Activated naive CD8-positive, alpha-beta T cell treated with anti-CD3 and anti-CD28 coated beads, Interleukin-2, amount 10 ng/mL, durations not matched to agents 7 days and 5 days (primary cell): ENCODE results near the gene SHISA9. TPM values are rescaled to one million over a fixed set of nuclear protein-coding genes. Genes with fewer than 3 reads are reported as not detected.

Experiments
- ATAC-seq: fragments of 150-1000 bp; cut with Tn5 transposase; one replicate; pipeline ENCODE4 v1.10.0; 2021; ENCODE audit warnings: low read depth, moderate library complexity
- POLR2A ChIA-PET: fragments of 350-600 bp; sonication (Branson Sonifier 250); formaldehyde crosslinking; loops from one replicate; lab custom pipeline; 2021; ENCODE audit warnings: antibody characterized with exemption; lab: Charles Lee
- DNase-seq: peaks from one replicate; pipeline ENCODE4 v3.0.0; 2021
- H3K27ac Mint-ChIP-seq: one replicate; pipeline ENCODE4 v1.8.0; 2022; ENCODE audit warnings: mild to moderate bottlenecking, mixed read lengths
- H3K27me3 Mint-ChIP-seq: one replicate; pipeline ENCODE4 v1.8.0; 2022; ENCODE audit warnings: mild to moderate bottlenecking, moderate library complexity, mixed read lengths
- H3K36me3 Mint-ChIP-seq: one replicate; pipeline ENCODE4 v1.8.0; 2021; ENCODE audit warnings: mild to moderate bottlenecking, mixed read lengths
- H3K4me1 Mint-ChIP-seq: one replicate; pipeline ENCODE4 v1.8.0; 2021; ENCODE audit warnings: mixed read lengths
- H3K4me3 Mint-ChIP-seq: one replicate; pipeline ENCODE4 v1.8.0; 2022; ENCODE audit warnings: mild to moderate bottlenecking, moderate library complexity, mixed read lengths
- H3K9me3 Mint-ChIP-seq: one replicate; pipeline ENCODE4 v1.8.0; 2021; ENCODE audit warnings: mixed read lengths
- total RNA-seq, 2 experiments: library from RNA; stranded (reverse); gene quantifications; one replicate each; pipeline ENCODE4 v1.2.3, GENCODE V29; 2021

The SHISA9 gene
- total RNA-seq, 2 experiments from 2014 or later: not detected

DNA sequence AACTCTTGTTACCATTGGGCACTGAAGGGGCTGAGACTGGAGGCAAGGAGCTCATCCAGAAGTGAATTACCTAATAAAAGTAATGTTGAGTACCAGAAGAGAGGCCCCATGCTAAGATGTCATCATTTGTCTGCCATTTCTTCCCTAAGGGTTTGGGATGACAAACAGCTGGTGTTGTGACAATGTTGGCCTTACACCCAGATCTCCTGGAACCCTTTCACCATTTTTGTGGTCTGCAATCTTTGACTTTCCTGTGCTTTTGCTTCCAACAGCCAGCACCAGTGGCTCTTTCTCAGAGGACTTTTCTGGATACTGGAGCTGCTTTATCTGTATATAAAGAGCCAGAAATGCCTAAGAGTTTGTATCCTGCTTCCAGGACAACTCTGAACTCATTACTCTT, 84.1 kb downstream of the SHISA9 start:
- DNase-seq (no peak), ATAC-seq (no peak)
- no peaks in the 10 kb centered on the region for H3K4me1 Mint-ChIP-seq
- no peaks in the 10 kb centered on the region for H3K27me3 Mint-ChIP-seq
- POLR2A ChIA-PET: no interaction called here
- no peak overlapping the region for H3K27ac Mint-ChIP-seq
- H3K4me3 Mint-ChIP-seq: no peak overlapping the region
- no peaks in the 10 kb centered on the region for H3K36me3 Mint-ChIP-seq
- H3K9me3 Mint-ChIP-seq: no peaks in the 10 kb centered on the region

- H3K27me3 Mint-ChIP-seq: no peaks in the 10 kb centered on the region
- ATAC-seq (no peak), DNase-seq (no peak)
- H3K36me3 Mint-ChIP-seq: no peaks in the 10 kb centered on the region
- H3K4me1 Mint-ChIP-seq: no peaks in the 10 kb centered on the region
- no peaks in the 10 kb centered on the region for H3K9me3 Mint-ChIP-seq
- no peak overlapping the region for H3K27ac Mint-ChIP-seq
- POLR2A ChIA-PET: no interaction called here
- no peak overlapping the region for H3K4me3 Mint-ChIP-seq
Observed at GRCh38 chr16:12988071-12988470, 86.7 kb downstream of the SHISA9 start.

GRCh38 chr16:12992066-12992465, 90.7 kb downstream of the SHISA9 start:
- ATAC-seq: no peak
- peaks cover 1% of the 10 kb centered on the region for H3K9me3 Mint-ChIP-seq
- H3K4me3 Mint-ChIP-seq: no peak overlapping the region

DNA sequence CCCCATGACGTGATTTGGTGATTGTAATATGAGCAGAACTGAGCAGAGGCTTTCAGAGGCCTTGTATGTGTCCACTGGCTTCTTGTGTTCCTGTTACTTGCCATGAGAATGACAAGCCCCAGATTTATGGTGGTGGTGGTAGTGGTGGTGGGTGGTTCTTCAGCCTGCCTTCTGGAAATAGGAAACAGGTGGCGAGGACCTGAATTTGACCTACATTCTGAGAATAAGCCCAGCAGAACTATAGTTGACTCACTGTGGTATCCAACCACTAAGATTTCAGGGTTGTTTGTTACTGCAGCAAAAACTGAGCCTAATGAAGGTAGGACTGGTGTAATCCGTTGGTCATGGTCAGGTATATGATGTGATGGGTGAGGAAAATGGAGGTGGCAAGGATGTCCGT, 93.0 kb downstream of the SHISA9 start:
- Mint-ChIP-seq H3K27me3 (no peaks in the 10 kb centered on the region), H3K9me3 (peaks cover 3% of the 10 kb centered on the region), H3K36me3 (no peaks in the 10 kb centered on the region), H3K27ac (no peak overlapping the region), H3K4me1 (no peaks in the 10 kb centered on the region), H3K4me3 (no peak overlapping the region)
- DNase-seq: no peak
- POLR2A ChIA-PET: no interaction called here
- no peak for ATAC-seq

More at GRCh38 chr16:12992066-12992465, 90.7 kb downstream of the SHISA9 start:
- POLR2A ChIA-PET: no interaction called here
- DNase-seq: no peak
- H3K27ac Mint-ChIP-seq: no peak overlapping the region
- H3K4me1 Mint-ChIP-seq: no peaks in the 10 kb centered on the region
- no peaks in the 10 kb centered on the region for H3K36me3 Mint-ChIP-seq
- no peaks in the 10 kb centered on the region for H3K27me3 Mint-ChIP-seq

- DNase-seq (no peak), ATAC-seq (no peak)
- no peak overlapping the region for H3K4me3 Mint-ChIP-seq
- no peak overlapping the region for H3K27ac Mint-ChIP-seq
- H3K27me3 Mint-ChIP-seq: no peaks in the 10 kb centered on the region
- no peaks in the 10 kb centered on the region for H3K36me3 Mint-ChIP-seq
- H3K4me1 Mint-ChIP-seq: no peaks in the 10 kb centered on the region
- H3K9me3 Mint-ChIP-seq: peaks cover 5% of the 10 kb centered on the region
- POLR2A ChIA-PET: no interaction called here
Observed at GRCh38 chr16:12995721-12996372, 94.4 kb downstream of the SHISA9 start.

GRCh38 chr16:12998361-12999085, 97.1 kb downstream of the SHISA9 start:
- Mint-ChIP-seq H3K4me3 (no peak overlapping the region), H3K4me1 (no peaks in the 10 kb centered on the region), H3K27ac (no peak overlapping the region), H3K36me3 (no peaks in the 10 kb centered on the region), H3K9me3 (peaks cover 6% of the 10 kb centered on the region), H3K27me3 (no peaks in the 10 kb centered on the region)
- POLR2A ChIA-PET: no interaction called here
- DNase-seq: no peak
- no peak for ATAC-seq

GRCh38 chr16:12999368-12999767, 98.0 kb downstream of the SHISA9 start:
- H3K4me3 Mint-ChIP-seq: no peak overlapping the region
- H3K36me3 Mint-ChIP-seq: no peaks in the 10 kb centered on the region
- no peak for DNase-seq
- ATAC-seq: no peak
- H3K27me3 Mint-ChIP-seq: no peaks in the 10 kb centered on the region
- peaks cover 5% of the 10 kb centered on the region for H3K9me3 Mint-ChIP-seq
- POLR2A ChIA-PET: no interaction called here
- H3K27ac Mint-ChIP-seq: no peak overlapping the region
- H3K4me1 Mint-ChIP-seq: no peaks in the 10 kb centered on the region

GRCh38 chr16:13005721-13006247, 104.4 kb downstream of the SHISA9 start:
- no peak overlapping the region for H3K4me3 Mint-ChIP-seq
- ATAC-seq: no peak
- no peaks in the 10 kb centered on the region for H3K4me1 Mint-ChIP-seq
- POLR2A ChIA-PET: no interaction called here
- no peaks in the 10 kb centered on the region for H3K36me3 Mint-ChIP-seq
- no peak for DNase-seq
- H3K9me3 Mint-ChIP-seq: peaks cover 4% of the 10 kb centered on the region
- H3K27ac Mint-ChIP-seq: no peak overlapping the region
- no peaks in the 10 kb centered on the region for H3K27me3 Mint-ChIP-seq

DNA sequence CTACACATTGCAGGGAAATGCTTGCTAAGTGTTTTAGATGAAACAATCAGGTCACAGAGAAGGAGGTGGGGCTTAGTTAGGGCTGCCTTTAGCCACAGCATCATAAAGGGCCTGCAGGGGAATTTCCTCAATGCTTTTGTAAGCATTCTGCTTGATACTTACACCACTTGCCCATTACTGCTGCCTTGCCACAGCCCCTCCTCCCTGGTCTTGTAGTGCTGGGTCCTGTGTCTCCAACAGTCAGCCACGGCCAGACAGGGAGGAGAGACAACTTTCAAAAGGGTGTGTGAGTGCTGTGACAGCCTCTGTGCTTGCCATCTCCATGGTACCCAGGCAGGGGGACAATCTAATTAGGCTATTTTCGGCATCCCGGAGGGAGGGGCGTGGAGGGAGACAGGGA, 111.2 kb downstream of the SHISA9 start:
- H3K4me1 Mint-ChIP-seq: no peaks in the 10 kb centered on the region
- H3K9me3 Mint-ChIP-seq: no peaks in the 10 kb centered on the region
- no peak overlapping the region for H3K4me3 Mint-ChIP-seq
- no peaks in the 10 kb centered on the region for H3K36me3 Mint-ChIP-seq
- H3K27ac Mint-ChIP-seq: no peak overlapping the region
- no peaks in the 10 kb centered on the region for H3K27me3 Mint-ChIP-seq
- POLR2A ChIA-PET: no interaction called here
- DNase-seq: no peak
- no peak for ATAC-seq

GRCh38 chr16:13013043-13013442, 111.6 kb downstream of the SHISA9 start:
- no peak overlapping the region for H3K27ac Mint-ChIP-seq
- no peaks in the 10 kb centered on the region for H3K9me3 Mint-ChIP-seq
- H3K4me3 Mint-ChIP-seq: no peak overlapping the region
- no peaks in the 10 kb centered on the region for H3K4me1 Mint-ChIP-seq
- no peaks in the 10 kb centered on the region for H3K27me3 Mint-ChIP-seq
- POLR2A ChIA-PET: no interaction called here
- DNase-seq (no peak), ATAC-seq (no peak)
- no peaks in the 10 kb centered on the region for H3K36me3 Mint-ChIP-seq

DNA sequence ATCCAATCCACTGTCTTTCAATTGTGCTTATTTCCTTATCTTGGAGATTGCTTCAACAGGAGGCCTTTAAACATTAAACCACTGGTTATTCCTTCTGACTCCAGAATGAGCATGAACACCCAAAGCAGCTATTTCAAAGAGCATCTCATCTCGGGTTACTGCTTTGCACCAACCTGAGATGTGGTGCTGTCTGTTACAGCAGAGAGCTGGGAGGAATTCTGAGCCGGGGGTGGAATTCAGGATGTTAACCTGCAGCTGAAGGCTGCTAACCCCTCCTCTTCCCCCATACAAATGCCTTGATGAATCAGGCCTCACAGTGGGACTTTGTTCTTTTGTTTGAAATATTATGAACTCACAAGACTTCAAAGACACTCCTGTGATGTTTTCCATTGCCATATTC, 113.1 kb downstream of the SHISA9 start:
- POLR2A ChIA-PET: no interaction called here
- H3K4me3 Mint-ChIP-seq: no peak overlapping the region
- ATAC-seq (no peak), DNase-seq (no peak)
- no peaks in the 10 kb centered on the region for H3K9me3 Mint-ChIP-seq
- H3K27ac Mint-ChIP-seq: no peak overlapping the region
- no peaks in the 10 kb centered on the region for H3K4me1 Mint-ChIP-seq
- H3K36me3 Mint-ChIP-seq: no peaks in the 10 kb centered on the region
- H3K27me3 Mint-ChIP-seq: no peaks in the 10 kb centered on the region

- Mint-ChIP-seq H3K27ac (no peak overlapping the region), H3K4me3 (no peak overlapping the region), H3K36me3 (no peaks in the 10 kb centered on the region), H3K4me1 (no peaks in the 10 kb centered on the region), H3K27me3 (peaks cover 2% of the 10 kb centered on the region), H3K9me3 (peaks cover 2% of the 10 kb centered on the region)
- ATAC-seq (no peak), DNase-seq (no peak)
- POLR2A ChIA-PET: no interaction called here
Observed at GRCh38 chr16:13018026-13018425, 116.6 kb downstream of the SHISA9 start.

DNA sequence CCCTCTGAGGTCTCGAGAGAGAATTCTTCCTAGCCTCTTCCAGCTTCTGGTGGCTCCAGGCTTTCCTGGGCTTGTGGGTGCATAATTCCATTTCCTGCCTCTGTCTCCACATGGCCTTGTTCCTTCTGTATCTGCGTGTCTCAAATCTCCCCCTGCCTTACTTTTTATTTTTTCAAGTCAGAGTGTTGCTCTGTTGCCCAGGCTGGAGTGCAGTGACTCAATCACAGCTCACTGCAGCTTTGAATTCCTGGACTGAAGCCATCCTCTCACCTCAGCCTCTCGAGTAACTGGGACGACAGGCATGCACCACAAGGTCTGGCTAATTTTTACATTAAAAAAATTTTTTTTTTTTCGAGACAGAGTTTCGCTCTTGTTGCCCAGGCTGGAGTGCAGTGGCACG, 120.6 kb downstream of the SHISA9 start:
- POLR2A ChIA-PET: interaction anchor here (0.7 kb wide), 1 partner anchor 362 kb away, joined by 3 read pairs; no protein-coding TSS in a partner anchor
- Mint-ChIP-seq H3K4me1 (no peaks in the 10 kb centered on the region), H3K9me3 (peaks cover 9% of the 10 kb centered on the region), H3K36me3 (no peaks in the 10 kb centered on the region), H3K4me3 (no peak overlapping the region), H3K27ac (no peak overlapping the region), H3K27me3 (peaks cover 2% of the 10 kb centered on the region)
- ATAC-seq: no peak
- DNase-seq: no peak

GRCh38 chr16:13029786-13030185, 128.4 kb downstream of the SHISA9 start:
- Mint-ChIP-seq H3K9me3 (peaks cover 9% of the 10 kb centered on the region), H3K27me3 (no peaks in the 10 kb centered on the region), H3K4me3 (no peak overlapping the region), H3K4me1 (no peaks in the 10 kb centered on the region), H3K27ac (no peak overlapping the region), H3K36me3 (no peaks in the 10 kb centered on the region)
- POLR2A ChIA-PET: no interaction called here
- no peak for ATAC-seq
- no peak for DNase-seq
